IMR-90 (cell line): ENCODE measurements around the gene USP10.

ENCODE experiments used
- BHLHE40 ChIP-seq: fragments of 150-350 bp; IDR thresholded peaks from 2 replicates; pipeline ENCODE4 v1.6.1; 2016; ENCODE audit warnings: mild to moderate bottlenecking, low read depth, low read length
- CEBPB ChIP-seq: IDR thresholded peaks from 2 replicates; pipeline ENCODE4 v1.6.1; 2012; ENCODE audit warnings: low read depth, low read length, improper control_type of control experiment
- ELK1 ChIP-seq: fragments of 150-350 bp; IDR thresholded peaks from 2 replicates; pipeline ENCODE4 v1.6.1; 2016; ENCODE audit warnings: low read depth, mild to moderate bottlenecking, low read length, moderate library complexity, borderline replicate concordance
- MAFK ChIP-seq: IDR thresholded peaks from 2 replicates; pipeline ENCODE4 v1.6.1; 2012; ENCODE audit warnings: low read depth, low read length, improper control_type of control experiment
- MAZ ChIP-seq: IDR thresholded peaks from 2 replicates; pipeline ENCODE4 v1.6.1; 2012; ENCODE audit warnings: low read depth, mild to moderate bottlenecking, low read length, improper control_type of control experiment, moderate library complexity, borderline replicate concordance
- MXI1 ChIP-seq: IDR thresholded peaks from 2 replicates; pipeline ENCODE4 v1.6.1; 2012; ENCODE audit warnings: low read depth, mild to moderate bottlenecking, low read length, moderate library complexity, borderline replicate concordance
- NFE2L2 ChIP-seq: fragments of 150-350 bp; IDR thresholded peaks from 2 replicates; pipeline ENCODE4 v1.6.1; 2016; ENCODE audit warnings: low read depth, mild to moderate bottlenecking, low read length
- POLR2A ChIP-seq: IDR thresholded peaks from 2 replicates; pipeline ENCODE4 v1.6.1; 2012; ENCODE audit warnings: mild to moderate bottlenecking, low read depth, low read length
- RAD21 ChIP-seq: IDR thresholded peaks from 2 replicates; pipeline ENCODE4 v1.6.1; 2012; ENCODE audit warnings: low read length, improper control_type of control experiment
- RCOR1 ChIP-seq: IDR thresholded peaks from 2 replicates; pipeline ENCODE4 v1.6.1; 2012; ENCODE audit warnings: mild to moderate bottlenecking, low read length, improper control_type of control experiment; ENCODE audit not compliant: insufficient replicate concordance
- RFX5 ChIP-seq: IDR thresholded peaks from 2 replicates; pipeline ENCODE4 v1.8.0; 2012; ENCODE audit warnings: low read depth, mild to moderate bottlenecking, low read length, moderate library complexity
- SMC3 ChIP-seq: fragments of 150-350 bp; IDR thresholded peaks from 2 replicates; pipeline ENCODE4 v1.6.1; 2016; ENCODE audit warnings: low read depth, mild to moderate bottlenecking, antibody characterized with exemption, low read length, moderate library complexity
- TF ChIP-seq, protein P1 (sequence below): conservative IDR thresholded peaks from 2 replicates; pipeline ENCODE4 v1.5.1; 2012; ENCODE audit warnings: mild to moderate bottlenecking, low read depth, low read length, improper control_type of control experiment
- TF ChIP-seq, protein P2 (sequence below): fragments of 150-350 bp; IDR thresholded peaks from 2 replicates; pipeline ENCODE4 v1.6.1; 2017; ENCODE audit warnings: mild to moderate bottlenecking, antibody characterized with exemption, low read length, low read depth

DNA sequence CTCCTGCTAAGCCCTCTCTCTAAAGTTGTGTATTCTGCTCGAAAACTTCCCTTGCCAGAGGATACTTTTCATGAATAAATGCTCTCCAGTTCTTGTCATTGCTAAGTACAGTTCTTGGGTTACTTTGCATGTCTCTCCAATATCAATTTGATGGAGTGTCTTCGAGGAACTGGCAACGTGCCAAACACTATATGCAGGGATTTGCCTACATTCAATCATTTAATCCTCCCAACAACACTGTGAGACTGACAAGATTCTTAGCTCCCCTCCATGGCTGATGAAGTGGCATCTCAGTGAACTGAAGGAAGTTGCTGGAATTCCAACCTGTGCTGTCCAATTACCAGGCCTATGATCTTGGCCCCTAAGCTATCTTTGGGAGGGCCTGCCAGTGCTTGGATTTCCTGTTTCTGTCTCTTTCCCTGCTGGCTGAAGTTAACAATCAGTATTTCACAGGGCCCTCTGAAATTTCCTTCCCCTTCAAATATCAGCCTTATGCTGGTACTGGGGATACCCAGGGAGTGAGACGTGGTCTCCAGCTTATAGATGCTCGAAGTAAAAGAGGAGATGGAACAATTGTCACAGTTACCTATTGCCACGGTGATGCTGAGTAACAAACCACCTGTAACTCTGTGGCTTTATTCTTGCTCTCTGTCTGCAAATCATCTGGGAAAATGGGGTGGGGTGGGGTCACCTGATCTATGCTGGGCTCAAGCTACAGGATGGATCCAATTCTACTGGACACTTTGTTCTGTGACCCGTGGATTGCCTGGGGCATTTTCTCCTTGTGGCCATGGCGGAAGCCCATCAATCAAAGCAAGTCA is 100.6 kb downstream of the USP10 start:
- no peak for TF ChIP-seq SMC3
- TF ChIP-seq, protein P1, sequence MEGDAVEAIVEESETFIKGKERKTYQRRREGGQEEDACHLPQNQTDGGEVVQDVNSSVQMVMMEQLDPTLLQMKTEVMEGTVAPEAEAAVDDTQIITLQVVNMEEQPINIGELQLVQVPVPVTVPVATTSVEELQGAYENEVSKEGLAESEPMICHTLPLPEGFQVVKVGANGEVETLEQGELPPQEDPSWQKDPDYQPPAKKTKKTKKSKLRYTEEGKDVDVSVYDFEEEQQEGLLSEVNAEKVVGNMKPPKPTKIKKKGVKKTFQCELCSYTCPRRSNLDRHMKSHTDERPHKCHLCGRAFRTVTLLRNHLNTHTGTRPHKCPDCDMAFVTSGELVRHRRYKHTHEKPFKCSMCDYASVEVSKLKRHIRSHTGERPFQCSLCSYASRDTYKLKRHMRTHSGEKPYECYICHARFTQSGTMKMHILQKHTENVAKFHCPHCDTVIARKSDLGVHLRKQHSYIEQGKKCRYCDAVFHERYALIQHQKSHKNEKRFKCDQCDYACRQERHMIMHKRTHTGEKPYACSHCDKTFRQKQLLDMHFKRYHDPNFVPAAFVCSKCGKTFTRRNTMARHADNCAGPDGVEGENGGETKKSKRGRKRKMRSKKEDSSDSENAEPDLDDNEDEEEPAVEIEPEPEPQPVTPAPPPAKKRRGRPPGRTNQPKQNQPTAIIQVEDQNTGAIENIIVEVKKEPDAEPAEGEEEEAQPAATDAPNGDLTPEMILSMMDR = no peak
- no peak for TF ChIP-seq RAD21
- TF ChIP-seq ELK1 = no peak
- TF ChIP-seq RCOR1 = no peak
- no peak for TF ChIP-seq MAFK
- TF ChIP-seq, protein P2, sequence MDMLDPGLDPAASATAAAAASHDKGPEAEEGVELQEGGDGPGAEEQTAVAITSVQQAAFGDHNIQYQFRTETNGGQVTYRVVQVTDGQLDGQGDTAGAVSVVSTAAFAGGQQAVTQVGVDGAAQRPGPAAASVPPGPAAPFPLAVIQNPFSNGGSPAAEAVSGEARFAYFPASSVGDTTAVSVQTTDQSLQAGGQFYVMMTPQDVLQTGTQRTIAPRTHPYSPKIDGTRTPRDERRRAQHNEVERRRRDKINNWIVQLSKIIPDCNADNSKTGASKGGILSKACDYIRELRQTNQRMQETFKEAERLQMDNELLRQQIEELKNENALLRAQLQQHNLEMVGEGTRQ = no peak
- no peak for TF ChIP-seq RFX5
- no peak for TF ChIP-seq NFE2L2
- no peak for TF ChIP-seq MXI1
- no peak for TF ChIP-seq POLR2A
- no peak for TF ChIP-seq BHLHE40
- TF ChIP-seq CEBPB = no peak
- TF ChIP-seq MAZ = no peak
